ENCODE data around the gene KLHL26.

DNA sequence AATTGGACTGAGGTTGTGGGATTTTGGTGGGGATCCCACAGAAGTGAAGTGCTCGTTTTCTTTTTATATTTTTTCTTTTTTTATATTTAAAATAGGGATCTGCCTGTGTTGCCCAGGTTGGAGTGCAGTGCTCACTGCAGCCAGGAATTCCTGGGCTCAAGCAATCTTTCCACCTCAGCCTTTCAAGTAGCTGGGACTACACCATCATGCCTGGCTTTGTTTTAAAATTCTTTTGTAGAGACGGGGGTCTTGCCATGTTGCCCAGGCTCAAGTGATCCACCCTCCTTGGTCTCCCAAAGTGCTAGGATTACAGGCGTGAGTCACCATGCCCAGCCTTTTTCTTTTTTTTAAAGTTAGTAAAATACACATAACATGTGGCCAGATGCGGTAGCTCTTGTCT, 67.2 kb downstream of the KLHL26 start:
- TF ChIP-seq, protein P1, sequence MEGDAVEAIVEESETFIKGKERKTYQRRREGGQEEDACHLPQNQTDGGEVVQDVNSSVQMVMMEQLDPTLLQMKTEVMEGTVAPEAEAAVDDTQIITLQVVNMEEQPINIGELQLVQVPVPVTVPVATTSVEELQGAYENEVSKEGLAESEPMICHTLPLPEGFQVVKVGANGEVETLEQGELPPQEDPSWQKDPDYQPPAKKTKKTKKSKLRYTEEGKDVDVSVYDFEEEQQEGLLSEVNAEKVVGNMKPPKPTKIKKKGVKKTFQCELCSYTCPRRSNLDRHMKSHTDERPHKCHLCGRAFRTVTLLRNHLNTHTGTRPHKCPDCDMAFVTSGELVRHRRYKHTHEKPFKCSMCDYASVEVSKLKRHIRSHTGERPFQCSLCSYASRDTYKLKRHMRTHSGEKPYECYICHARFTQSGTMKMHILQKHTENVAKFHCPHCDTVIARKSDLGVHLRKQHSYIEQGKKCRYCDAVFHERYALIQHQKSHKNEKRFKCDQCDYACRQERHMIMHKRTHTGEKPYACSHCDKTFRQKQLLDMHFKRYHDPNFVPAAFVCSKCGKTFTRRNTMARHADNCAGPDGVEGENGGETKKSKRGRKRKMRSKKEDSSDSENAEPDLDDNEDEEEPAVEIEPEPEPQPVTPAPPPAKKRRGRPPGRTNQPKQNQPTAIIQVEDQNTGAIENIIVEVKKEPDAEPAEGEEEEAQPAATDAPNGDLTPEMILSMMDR (IDR thresholded peaks at IDR 0.05; ENCODE audit: low read length) = no peak
- no peak for TF ChIP-seq EZH2phosphoT487 (IDR thresholded peaks at IDR 0.05; ENCODE audit: low read length)
- no peak for TF ChIP-seq EZH2 (optimal IDR thresholded peaks at IDR 0.05; ENCODE audit: low read depth, low read length)

Data from MM.1S (cell line).